Activated T-cell treated with anti-CD3 and anti-CD28 coated beads, Interleukin-2, amount 50 U/mL, for 72 hours (primary cell): ENCODE results near the gene CFL2. TPM values are rescaled to one million over a fixed set of nuclear protein-coding genes. Genes with fewer than 3 reads are reported as not detected.

Experiments
- ATAC-seq, 2 donors: fragments of 150-1000 bp; cut with Tn5 transposase; replicated peaks in 1 of 2; 2 replicates each; pipeline ENCODE4 v1.10.0; 2021; ENCODE audit warnings: moderate library complexity in 2 of 2, mild to moderate bottlenecking in 1 of 2
- DNase-seq, 2 donors: peaks; one replicate each; pipeline ENCODE4 v3.0.0; 2021 to 2022; ENCODE audit warnings: mixed read lengths in 1 of 2
- H3K27ac Mint-ChIP-seq: one replicate; pipeline ENCODE4 v1.8.0; 2022; ENCODE audit warnings: mild to moderate bottlenecking, moderate library complexity, mixed read lengths
- H3K27me3 Mint-ChIP-seq: one replicate; pipeline ENCODE4 v1.8.0; 2022; ENCODE audit warnings: low read depth, mixed read lengths
- H3K36me3 Mint-ChIP-seq, 2 donors: one replicate each; pipeline ENCODE4 v1.8.0; 2022; ENCODE audit warnings: mixed read lengths in 2 of 2, mild to moderate bottlenecking in 1 of 2; ENCODE audit not compliant: insufficient read depth in 2 of 2
- H3K4me1 Mint-ChIP-seq: one replicate; pipeline ENCODE4 v1.8.0; 2022; ENCODE audit warnings: low read depth, mixed read lengths
- H3K4me3 Mint-ChIP-seq, 2 donors: one replicate each; pipeline ENCODE4 v1.8.0; 2022; ENCODE audit warnings: mild to moderate bottlenecking in 2 of 2, mixed read lengths in 2 of 2, moderate library complexity in 2 of 2
- H3K9me3 Mint-ChIP-seq, 2 donors: one replicate each; pipeline ENCODE4 v1.8.0; 2022; ENCODE audit warnings: mixed read lengths in 2 of 2
- total RNA-seq, 2 donors: library from RNA; stranded (reverse); gene quantifications; one replicate each; pipeline ENCODE4 v1.2.3, GENCODE V29; 2022

CFL2 gene
- total RNA-seq, 2 donors from 2014 or later, result 8.2 to 12.5 TPM

DNA sequence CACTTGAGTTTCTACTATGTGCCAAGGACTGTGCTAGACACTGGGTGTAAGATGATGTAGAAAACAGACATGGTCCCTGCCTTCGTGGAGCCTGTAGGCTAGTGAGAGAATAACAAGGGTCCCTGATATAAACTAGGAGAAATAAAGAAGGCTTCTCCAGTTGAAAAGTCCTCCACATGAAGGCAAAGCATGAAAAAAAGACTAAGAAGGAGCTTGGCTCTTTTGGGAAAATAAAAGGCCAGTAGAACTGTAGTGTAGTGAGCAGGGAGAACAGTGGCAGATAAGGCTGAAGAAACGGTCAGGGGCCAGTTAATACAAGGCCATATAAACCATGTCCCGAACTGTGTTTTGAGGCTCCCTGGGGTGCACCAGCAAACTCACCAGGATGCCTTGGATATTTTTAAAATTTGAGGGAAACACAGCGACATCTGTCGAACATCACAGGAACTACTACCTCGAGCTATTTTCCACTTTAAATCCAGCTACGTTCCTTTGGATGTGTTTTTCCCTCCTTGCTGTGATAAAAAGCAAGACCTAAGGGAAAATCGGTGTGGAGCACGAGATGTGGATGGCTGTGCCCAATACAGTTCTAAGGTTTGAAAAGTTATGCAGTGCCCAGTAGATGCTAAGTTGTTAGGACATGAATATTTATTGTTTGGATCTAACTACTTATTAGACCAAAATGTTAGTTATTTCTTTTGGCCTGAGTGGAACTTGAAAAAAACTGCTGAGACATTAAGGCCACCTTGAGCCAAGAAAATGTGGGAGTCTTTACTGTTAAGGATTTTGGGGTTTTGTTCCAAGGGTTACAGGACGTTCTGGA is 8.5 kb upstream of the CFL2 start:
- peak; percentile 22 to 42 for DNase-seq
- Mint-ChIP-seq H3K27me3 (no peaks in the 10 kb centered on the region), H3K9me3 (no peaks in the 10 kb centered on the region), H3K27ac (no peak overlapping the region), H3K4me1 (peaks cover 8% of the 10 kb centered on the region), H3K4me3 (no peak overlapping the region), H3K36me3 (no peaks in the 10 kb centered on the region)
- ATAC-seq, result peak in 1 of 2 donors; percentile 41

DNA sequence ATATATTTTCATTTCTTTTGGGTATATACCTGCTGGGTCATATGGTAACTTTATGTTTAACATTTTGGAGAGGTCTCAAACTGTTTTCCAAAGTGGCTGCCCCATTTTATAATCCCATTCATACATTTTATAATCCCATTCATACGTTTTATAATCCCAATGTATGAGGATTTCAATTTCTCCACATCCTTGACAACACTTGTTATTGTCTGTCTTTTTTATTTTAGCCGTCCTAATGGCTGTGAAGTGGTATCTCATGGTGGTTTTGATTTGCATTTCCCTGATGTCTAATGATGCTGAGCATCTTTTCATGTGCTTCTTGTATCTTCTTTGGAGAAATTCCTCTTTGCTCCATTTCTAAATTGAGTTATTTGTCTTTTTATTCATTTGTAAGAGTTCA is 6.7 kb upstream of the CFL2 start:
- Mint-ChIP-seq H3K4me1 (peaks cover 8% of the 10 kb centered on the region), H3K9me3 (no peaks in the 10 kb centered on the region), H3K36me3 (no peaks in the 10 kb centered on the region), H3K27ac (no peak overlapping the region), H3K27me3 (no peaks in the 10 kb centered on the region), H3K4me3 (no peak overlapping the region)
- no peak for DNase-seq
- ATAC-seq, result no peak

DNA sequence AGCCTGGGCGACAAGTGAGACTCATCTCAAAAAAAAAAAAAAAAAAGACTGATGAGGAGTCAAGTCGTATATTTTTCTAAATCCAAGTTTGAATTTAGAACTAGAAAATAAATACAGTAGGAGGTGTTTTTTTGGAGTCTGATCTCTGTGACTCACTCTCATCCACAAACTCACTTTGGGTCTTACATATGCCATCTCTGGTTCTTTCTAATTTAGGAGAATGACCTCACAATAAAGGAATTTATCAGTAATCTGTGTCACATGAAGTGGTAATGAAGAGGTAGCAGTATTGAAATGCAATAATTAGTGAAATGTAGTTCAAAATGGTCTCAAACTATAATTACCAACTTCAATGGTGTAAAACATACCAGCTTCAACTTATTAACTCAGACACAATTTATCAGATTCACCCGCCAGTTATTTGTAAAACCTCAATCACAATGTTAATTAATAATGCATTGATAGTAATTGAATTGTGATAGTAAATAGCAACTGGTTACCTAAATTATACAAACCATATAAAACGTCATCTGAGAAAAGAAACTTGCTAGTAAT is 4.4 kb upstream of the CFL2 start:
- Mint-ChIP-seq H3K9me3 (no peaks in the 10 kb centered on the region), H3K4me3 (no peak overlapping the region), H3K27ac (no peak overlapping the region), H3K27me3 (no peaks in the 10 kb centered on the region), H3K36me3 (peaks cover 2% of the 10 kb centered on the region in 2 donors), H3K4me1 (peaks cover 19% of the 10 kb centered on the region)
- DNase-seq (no peak), ATAC-seq (no peak)

DNA sequence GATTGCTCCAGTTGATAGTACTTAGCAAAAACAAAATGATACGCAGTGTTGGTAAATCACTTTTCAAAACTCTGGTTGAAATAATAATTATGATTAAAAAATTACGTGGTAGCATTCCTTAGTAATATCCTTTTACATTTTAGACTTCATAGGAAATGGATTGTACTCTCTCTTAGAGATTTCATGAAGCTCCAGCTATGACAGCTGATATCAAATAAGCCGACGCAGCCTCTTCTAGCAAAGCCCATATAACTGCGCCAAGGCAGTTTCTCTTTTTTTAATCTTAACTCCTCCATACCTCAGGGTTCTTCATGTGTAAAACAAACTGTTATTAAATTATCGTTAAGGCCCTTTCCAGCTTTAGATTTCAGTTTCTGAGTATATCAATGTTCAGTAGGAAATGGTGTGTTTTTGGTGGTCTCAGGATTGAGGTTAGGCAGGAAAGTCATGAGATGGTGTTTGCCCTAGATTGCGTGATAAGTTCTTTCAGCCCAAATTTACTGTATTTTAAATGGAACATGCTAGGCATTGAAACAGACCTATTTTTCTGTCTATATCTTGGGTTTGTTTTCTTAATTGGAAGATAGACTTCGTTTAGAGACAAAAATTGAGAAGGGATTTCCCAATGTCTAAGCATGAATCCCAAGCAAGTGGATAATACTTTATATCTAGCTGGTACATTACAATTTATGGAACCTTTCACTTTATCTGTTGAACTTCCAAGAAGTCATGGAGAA is 902 bp upstream of the CFL2 start:
- H3K9me3 Mint-ChIP-seq, result no peaks in the 10 kb centered on the region

DNA sequence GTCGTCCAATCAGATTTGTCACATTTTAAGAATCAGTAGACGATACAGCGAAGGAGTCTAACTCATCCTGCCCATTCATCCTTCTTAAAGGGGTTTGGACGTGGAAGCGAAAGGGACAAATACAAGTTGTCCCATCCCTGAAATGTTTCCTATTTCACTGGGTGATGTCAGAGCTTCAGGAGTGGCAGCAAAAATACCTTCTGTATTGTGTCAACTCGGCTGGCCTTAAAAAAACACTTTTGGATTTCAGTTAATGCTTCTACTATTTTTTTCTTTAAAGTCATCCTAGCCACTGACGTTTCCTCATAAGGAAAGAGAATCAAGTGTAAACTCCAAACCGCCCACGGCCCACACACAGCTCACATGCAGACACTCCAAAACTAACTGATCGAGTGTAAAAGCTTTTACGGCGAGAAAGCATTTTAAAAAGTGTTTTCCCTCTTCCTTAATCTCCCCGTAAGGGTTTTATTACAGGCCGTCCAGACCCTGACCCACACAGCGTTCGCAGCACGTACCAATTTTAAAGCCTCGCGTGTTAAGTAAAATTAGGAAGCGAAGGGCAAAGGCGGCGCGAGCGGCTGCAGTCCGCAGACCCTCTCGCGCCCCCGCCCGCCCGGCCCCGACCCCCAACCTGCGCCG is 593 bp downstream of the CFL2 start:
- peak overlapping the region; percentile 85 to 92 for H3K4me3 Mint-ChIP-seq
- peak; percentile 31 to 37 for DNase-seq
- peaks cover 6 to 13% of the 10 kb centered on the region in 2 donors for H3K36me3 Mint-ChIP-seq
- H3K27ac Mint-ChIP-seq, result peak overlapping the region; percentile 90
- H3K27me3 Mint-ChIP-seq, result no peaks in the 10 kb centered on the region
- H3K9me3 Mint-ChIP-seq, result no peaks in the 10 kb centered on the region
- peaks cover 19% of the 10 kb centered on the region for H3K4me1 Mint-ChIP-seq
- ATAC-seq, result peak; percentile 16 to 29

More for the DNA sequence above, 902 bp upstream of the CFL2 start:
- DNase-seq (no peak), ATAC-seq (no peak)
- H3K4me3 Mint-ChIP-seq, result peak overlapping the region; percentile 78 to 85
- peak overlapping the region; percentile 76 for H3K27ac Mint-ChIP-seq
- H3K4me1 Mint-ChIP-seq, result peaks cover 19% of the 10 kb centered on the region
- H3K36me3 Mint-ChIP-seq, result peaks cover 6 to 13% of the 10 kb centered on the region in 2 donors
- H3K27me3 Mint-ChIP-seq, result no peaks in the 10 kb centered on the region

DNA sequence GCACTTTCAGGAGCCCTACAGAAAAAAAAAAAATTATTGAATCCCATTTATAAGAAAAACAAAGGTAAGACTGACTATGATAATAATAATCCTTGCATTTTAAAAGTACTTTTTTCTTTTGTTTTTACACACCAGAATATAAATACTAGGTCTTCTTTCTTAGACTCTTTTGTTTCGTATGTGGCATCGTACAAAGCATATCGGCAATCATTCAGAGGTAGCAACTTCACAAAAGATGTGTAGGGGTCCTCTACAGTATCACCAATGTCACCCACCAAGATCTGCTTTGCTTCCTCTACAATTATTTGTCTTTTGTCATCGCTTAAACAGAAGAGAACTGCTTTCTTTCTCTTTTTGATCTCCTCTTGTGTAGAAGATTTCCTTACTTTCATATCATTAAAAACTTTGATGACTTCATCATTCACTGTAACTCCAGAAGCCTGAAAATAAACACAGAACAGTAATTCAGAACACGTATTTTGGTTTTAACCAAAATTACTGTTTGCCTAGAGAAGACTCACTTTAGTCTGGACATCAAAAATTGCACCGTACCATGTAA is 1.2 kb downstream of the CFL2 start:
- Mint-ChIP-seq H3K27me3 (no peaks in the 10 kb centered on the region), H3K27ac (peak overlapping the region; percentile 90), H3K9me3 (no peaks in the 10 kb centered on the region), H3K4me1 (peaks cover 19% of the 10 kb centered on the region), H3K36me3 (peaks cover 6 to 13% of the 10 kb centered on the region in 2 donors), H3K4me3 (peak overlapping the region; percentile 85 to 92)
- no peak for ATAC-seq
- DNase-seq, result no peak

DNA sequence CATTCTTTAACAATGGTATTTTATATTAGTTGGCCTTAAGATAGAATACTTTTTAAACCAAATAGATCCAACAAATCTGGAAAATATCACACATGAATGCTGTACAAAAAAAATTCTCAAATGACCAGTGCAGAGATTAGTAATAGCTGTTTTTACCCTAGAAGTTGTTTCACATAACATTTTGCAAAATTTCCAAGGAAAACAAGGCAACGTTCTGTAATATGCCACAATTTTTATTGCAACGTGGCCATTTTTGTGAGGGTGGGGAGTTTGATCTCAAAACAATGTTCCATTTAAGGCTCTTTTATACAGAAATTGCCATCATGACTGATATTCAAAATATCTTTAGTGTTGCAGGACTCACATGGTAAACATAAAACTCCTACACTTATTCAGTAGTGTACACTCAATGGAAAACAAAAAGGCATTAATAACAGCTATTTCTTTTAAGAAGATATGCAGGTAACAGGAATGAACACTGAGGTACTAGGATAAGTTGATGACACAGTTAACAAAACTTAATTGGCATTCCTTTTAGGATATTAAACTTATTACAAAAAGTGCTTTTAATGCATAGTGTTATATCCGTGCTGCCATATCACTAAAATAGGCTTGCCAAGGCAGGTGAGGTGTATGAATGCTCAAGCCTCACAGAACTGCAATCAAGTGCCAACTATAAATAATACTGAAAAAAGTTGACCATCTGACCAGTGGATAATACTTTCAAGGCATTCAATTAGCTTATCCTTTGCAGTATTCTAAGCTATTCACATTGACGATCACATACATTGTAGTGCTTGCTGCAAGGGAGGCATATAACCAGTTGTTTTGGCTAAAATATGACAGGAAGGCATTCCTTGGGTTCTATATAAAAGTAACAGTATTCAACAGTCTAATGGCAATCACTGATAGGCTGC is 2.3 kb downstream of the CFL2 start:
- Mint-ChIP-seq H3K27me3 (no peaks in the 10 kb centered on the region), H3K4me3 (peak overlapping the region in 1 of 2 donors; percentile 37), H3K27ac (no peak overlapping the region), H3K4me1 (peaks cover 19% of the 10 kb centered on the region), H3K36me3 (peaks cover 6 to 13% of the 10 kb centered on the region in 2 donors), H3K9me3 (no peaks in the 10 kb centered on the region)
- DNase-seq, result no peak
- ATAC-seq, result no peak

DNA sequence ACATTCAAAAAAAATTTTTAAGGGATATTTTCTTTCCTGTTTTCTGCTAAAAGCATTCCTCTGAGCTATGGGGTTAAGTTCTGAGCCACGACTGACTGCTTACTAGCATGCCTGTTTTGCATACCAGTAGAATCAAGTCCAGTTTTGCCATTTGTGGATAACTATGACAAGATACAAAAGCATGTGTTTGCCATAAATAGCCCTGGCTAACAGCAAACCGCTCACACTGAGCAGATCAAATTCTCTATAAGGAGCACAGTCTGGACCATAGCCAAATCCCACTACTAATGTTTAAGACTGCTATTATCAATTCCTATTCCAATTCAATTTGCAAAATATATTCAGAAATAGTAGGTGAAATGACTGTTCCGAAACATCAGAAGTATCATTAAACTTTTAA is 3.2 kb downstream of the CFL2 start:
- no peak overlapping the region for H3K27ac Mint-ChIP-seq
- H3K9me3 Mint-ChIP-seq, result no peaks in the 10 kb centered on the region
- ATAC-seq, result no peak

DNA sequence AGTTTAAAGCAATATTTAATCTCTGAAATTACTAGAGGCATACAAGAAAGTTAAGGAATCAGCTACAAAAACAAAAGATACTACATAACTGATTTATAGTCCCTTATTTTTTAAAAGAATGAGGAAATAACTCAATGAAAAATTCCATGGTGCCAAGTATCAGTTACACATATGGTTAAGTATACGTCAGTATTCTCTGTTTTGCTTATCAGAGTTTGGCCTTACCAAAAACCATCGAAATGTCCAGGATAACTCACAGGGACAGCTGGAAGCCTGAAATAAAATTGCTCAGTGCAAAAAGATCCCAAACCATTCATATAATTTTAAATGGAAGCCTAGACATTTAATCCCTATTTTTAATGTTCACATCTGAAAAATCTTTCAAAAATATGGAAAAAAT is 3.6 kb downstream of the CFL2 start:
- H3K27me3 Mint-ChIP-seq, result no peaks in the 10 kb centered on the region
- H3K9me3 Mint-ChIP-seq, result no peaks in the 10 kb centered on the region
- ATAC-seq (no peak), DNase-seq (no peak)
- peaks cover 17% of the 10 kb centered on the region for H3K4me1 Mint-ChIP-seq
- H3K27ac Mint-ChIP-seq, result no peak overlapping the region
- H3K4me3 Mint-ChIP-seq, result no peak overlapping the region
- H3K36me3 Mint-ChIP-seq, result peaks cover 6 to 13% of the 10 kb centered on the region in 2 donors

More for the DNA sequence above, 3.2 kb downstream of the CFL2 start:
- no peaks in the 10 kb centered on the region for H3K27me3 Mint-ChIP-seq
- no peak overlapping the region for H3K4me3 Mint-ChIP-seq
- no peak for DNase-seq
- peaks cover 6 to 13% of the 10 kb centered on the region in 2 donors for H3K36me3 Mint-ChIP-seq
- peaks cover 19% of the 10 kb centered on the region for H3K4me1 Mint-ChIP-seq

DNA sequence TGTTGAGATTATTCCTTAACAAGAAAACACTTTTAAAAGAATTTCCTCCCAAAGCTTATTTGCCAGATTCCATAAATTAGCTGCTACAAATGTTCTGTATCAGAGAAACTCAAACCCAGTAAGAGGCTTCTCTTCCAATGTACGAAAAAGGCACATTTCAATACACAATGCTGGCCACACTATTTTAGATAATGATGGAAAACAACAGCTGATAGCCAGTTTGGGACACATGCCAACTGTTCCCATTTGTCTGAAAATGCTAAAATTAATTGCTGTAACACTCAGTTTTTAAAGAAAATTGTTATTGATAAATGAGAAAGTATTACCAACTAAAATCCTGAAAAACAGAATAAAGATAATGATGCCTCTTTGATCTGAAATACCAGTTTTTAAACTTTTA is 4.4 kb downstream of the CFL2 start:
- no peak overlapping the region for H3K4me3 Mint-ChIP-seq
- no peaks in the 10 kb centered on the region for H3K9me3 Mint-ChIP-seq
- ATAC-seq (no peak), DNase-seq (no peak)
- H3K4me1 Mint-ChIP-seq, result peaks cover 10% of the 10 kb centered on the region
- H3K36me3 Mint-ChIP-seq, result peaks cover 6 to 13% of the 10 kb centered on the region in 2 donors
- H3K27me3 Mint-ChIP-seq, result no peaks in the 10 kb centered on the region
- H3K27ac Mint-ChIP-seq, result no peak overlapping the region

DNA sequence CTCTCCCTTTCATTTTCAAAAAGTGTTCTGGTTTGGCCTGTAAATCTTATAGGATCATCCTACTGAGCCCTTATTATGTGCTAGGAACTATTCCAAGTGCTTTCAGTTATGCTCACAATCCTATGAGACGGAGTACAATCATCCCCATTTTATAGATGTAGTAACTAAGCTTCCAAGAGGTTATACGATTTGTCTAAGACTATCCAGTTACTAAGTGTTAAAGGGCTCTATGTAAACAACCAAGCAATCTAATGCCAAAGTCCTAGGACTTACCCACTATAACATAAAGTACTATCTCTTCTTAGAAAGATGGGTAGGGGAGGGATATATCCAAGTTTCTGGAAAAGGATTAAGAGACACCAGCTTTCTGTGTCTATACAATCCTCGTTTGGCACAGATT is 6.7 kb downstream of the CFL2 start:
- H3K9me3 Mint-ChIP-seq, result no peaks in the 10 kb centered on the region
- no peaks in the 10 kb centered on the region for H3K4me1 Mint-ChIP-seq
- no peaks in the 10 kb centered on the region for H3K27me3 Mint-ChIP-seq
- H3K36me3 Mint-ChIP-seq, result peaks cover 0 to 2% of the 10 kb centered on the region in 2 donors
- DNase-seq, result no peak
- H3K27ac Mint-ChIP-seq, result no peak overlapping the region
- ATAC-seq, result no peak
- no peak overlapping the region for H3K4me3 Mint-ChIP-seq

DNA sequence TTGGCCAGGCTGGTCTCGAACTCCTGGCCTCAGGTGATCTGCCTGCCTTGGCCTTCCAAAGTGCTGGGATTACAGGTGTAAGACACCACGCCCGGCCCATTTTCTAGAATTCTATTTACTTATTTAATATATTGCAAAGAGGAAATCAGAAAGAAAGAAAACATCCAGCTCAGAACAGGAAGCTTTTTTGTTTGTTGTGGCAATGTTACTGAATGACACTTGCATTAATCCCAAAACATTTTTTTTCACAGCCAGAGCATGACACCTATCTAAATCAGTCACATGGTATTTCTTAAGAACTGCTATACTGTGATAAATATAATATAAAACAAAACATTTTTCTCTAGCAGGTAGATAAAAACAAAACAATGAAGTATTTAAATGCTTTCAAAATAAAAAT is 12.6 kb downstream of the CFL2 start:
- Mint-ChIP-seq H3K4me1 (no peaks in the 10 kb centered on the region), H3K36me3 (no peaks in the 10 kb centered on the region), H3K27ac (no peak overlapping the region), H3K27me3 (no peaks in the 10 kb centered on the region), H3K4me3 (no peak overlapping the region), H3K9me3 (no peaks in the 10 kb centered on the region)
- ATAC-seq (no peak), DNase-seq (no peak)
